Endothelial cell of umbilical vein (primary cell): ENCODE measurements around the gene SLC15A1. TPM values are rescaled to one million over a fixed set of nuclear protein-coding genes. Genes with fewer than 3 reads are reported as not detected.

ENCODE experiments used
- BruUV-seq: library from RNA; stranded (reverse); fragments of 400-500 nt; replicated peaks from 2 replicates; lab custom pipeline; 2021; lab: Mats Ljungman, UMichigan
- CTCF ChIA-PET: fragments of 300-600, 350-600 bp; sonication (Branson Sonifier 250); formaldehyde crosslinking; loops from one replicate; lab custom pipeline; 2021; ENCODE audit warnings: antibody characterized with exemption, inconsistent platforms; lab: Charles Lee
- POLR2A ChIA-PET: fragments of 300-600, 350-600 bp; sonication (Branson Sonifier 250); formaldehyde crosslinking; loops from one replicate; lab custom pipeline; 2021; ENCODE audit warnings: antibody characterized with exemption, inconsistent platforms; lab: Charles Lee
- DNase-seq: peaks from one replicate; pipeline ENCODE4 v3.0.0-alpha.2; 2011; ENCODE audit warnings: low read depth, low spot score
- FAIRE-seq: peaks from 2 replicates; lab custom pipeline; 2011; peaks lifted over from hg19 to GRCh38; lab: Jason Lieb, UNC
- H2AFZ ChIP-seq: 2 replicates; pipeline ENCODE4 v1.6.0; 2012; ENCODE audit warnings: low read depth, low read length, control low read depth, inconsistent platforms
- H3K27ac ChIP-seq: 2 replicates; pipeline ENCODE4 v1.5.1; 2011; ENCODE audit warnings: low read depth, mild to moderate bottlenecking, control low read depth, low read length, moderate library complexity; ENCODE audit not compliant: insufficient read depth
- H3K27me3 ChIP-seq, 2 experiments: 2 replicates each; pipeline versions ENCODE4 v1.6.0 to v1.6.1; 2011; ENCODE audit warnings: low read length in 2 of 2, mixed read lengths in 1 of 2; ENCODE audit not compliant: control insufficient read depth in 2 of 2, insufficient read depth in 2 of 2
- H3K36me3 ChIP-seq, 2 experiments: 2 replicates in 1 of 2; 3 replicates in 1 of 2; pipeline ENCODE4 v1.5.1; 2011; ENCODE audit warnings: low read length in 2 of 2, mild to moderate bottlenecking in 1 of 2, moderate library complexity in 1 of 2; ENCODE audit not compliant: control insufficient read depth in 2 of 2, insufficient read depth in 2 of 2; ENCODE audit errors: extremely low read depth in 1 of 2
- H3K4me1 ChIP-seq: 3 replicates; pipeline ENCODE4 v1.5.1; 2011; ENCODE audit warnings: mild to moderate bottlenecking, low read length; ENCODE audit not compliant: control insufficient read depth, insufficient read depth; ENCODE audit errors: extremely low read depth
- H3K4me2 ChIP-seq: 2 replicates; pipeline ENCODE4 v1.6.1; 2011; ENCODE audit warnings: low read length, control low read depth, mixed read lengths; ENCODE audit not compliant: insufficient read depth
- H3K4me3 ChIP-seq, 3 experiments: fragments of 200-600 bp in 1 of 3; sonication (generic), shearing (Covaris generic) in 1 of 3; replicated peaks in 1 of 3; 2 replicates each; pipeline ENCODE4 v1.5.1; 2011 to 2016; ENCODE audit warnings: control low read depth in 3 of 3, low read length in 3 of 3, mild to moderate bottlenecking in 2 of 3, inconsistent platforms in 1 of 3, low read depth in 1 of 3, moderate library complexity in 1 of 3; ENCODE audit not compliant: insufficient read depth in 1 of 3
- H3K79me2 ChIP-seq: 2 replicates; pipeline ENCODE4 v1.6.0; 2012; ENCODE audit warnings: low read length, inconsistent platforms; ENCODE audit not compliant: control insufficient read depth, insufficient read depth
- H3K9ac ChIP-seq: replicated peaks from 2 replicates; pipeline ENCODE3; 2011; ENCODE audit warnings: low read length, control low read depth; ENCODE audit not compliant: insufficient read depth; ENCODE audit errors: extremely low read depth
- H3K9me1 ChIP-seq: replicated peaks from 3 replicates; pipeline ENCODE4 v1.6.0; 2011; ENCODE audit warnings: mild to moderate bottlenecking, low read length; ENCODE audit not compliant: control insufficient read depth, insufficient read depth; ENCODE audit errors: extremely low read depth
- H3K9me3 ChIP-seq: replicated peaks from 2 replicates; pipeline ENCODE4 v1.5.1; 2012; ENCODE audit warnings: low read length, inconsistent platforms; ENCODE audit not compliant: control insufficient read depth, insufficient read depth
- H4K20me1 ChIP-seq: replicated peaks from 2 replicates; pipeline ENCODE3; 2011; ENCODE audit warnings: mild to moderate bottlenecking, low read length; ENCODE audit not compliant: control insufficient read depth, insufficient read depth; ENCODE audit errors: extremely low read depth
- EZH2 ChIP-seq: IDR thresholded peaks from 2 replicates; pipeline ENCODE4 v1.6.1; 2012; ENCODE audit warnings: borderline replicate concordance, low read depth, mild to moderate bottlenecking, moderate library complexity, low read length, inconsistent platforms; ENCODE audit not compliant: severe bottlenecking
- FOS ChIP-seq: IDR thresholded peaks from 2 replicates; pipeline ENCODE4 v1.6.1; 2011; ENCODE audit warnings: mild to moderate bottlenecking, low read length, moderate library complexity, borderline replicate concordance; ENCODE audit not compliant: insufficient read depth
- GATA2 ChIP-seq: IDR thresholded peaks from 2 replicates; pipeline ENCODE4 v1.7.0; 2011; ENCODE audit warnings: low read depth, mild to moderate bottlenecking, moderate library complexity, mixed read lengths, low read length; ENCODE audit not compliant: insufficient read length, insufficient read depth
- JUN ChIP-seq: IDR thresholded peaks from 2 replicates; pipeline ENCODE4 v1.6.1; 2011; ENCODE audit warnings: borderline replicate concordance, low read depth; ENCODE audit not compliant: insufficient read length, insufficient read depth
- MYC ChIP-seq: IDR thresholded peaks from one replicate; pipeline ENCODE4 v1.6.1; 2011; ENCODE audit warnings: mild to moderate bottlenecking, low read depth, low read length
- POLR2A ChIP-seq: IDR thresholded peaks from 2 replicates; pipeline ENCODE4 v1.6.1; 2012; ENCODE audit warnings: low read depth, mild to moderate bottlenecking, control low read depth, low read length
- POLR2AphosphoS5 ChIP-seq: IDR thresholded peaks from 2 replicates; pipeline ENCODE4 v1.6.1; 2012; ENCODE audit warnings: low read depth, mild to moderate bottlenecking, control low read depth, low read length, moderate library complexity; ENCODE audit not compliant: insufficient read depth
- dilution Hi-C: fragments of 300-500 bp; cut with MboI; formaldehyde crosslinking; loops from one replicate; pipeline ENCODE4 v1.15.0; 2019; ENCODE audit warnings: low sequenced_read_pairs; ENCODE audit not compliant: extremely low pct_ligation_motif_present
- intact Hi-C: fragments of 100-400 bp; cut with micrococcal nuclease; formaldehyde crosslinking; loops from one replicate; pipeline ENCODE4 v1.10.0; 2022
- polyA plus RNA-seq, 4 experiments: library from polyadenylated mRNA; depleted of rRNA in 3 of 4; stranded (reverse) in 3 of 4; unstranded in 1 of 4; fragments of >200 nt; gene quantifications; 2 replicates each; pipeline versions ENCODE4 v1.2.1 to v1.2.3, GENCODE V29; 2011 to 2012; ENCODE audit warnings: missing spikeins in 1 of 4
- total RNA-seq: library from RNA; stranded (reverse); gene quantifications from 2 replicates; pipeline ENCODE4 v1.2.3, GENCODE V29; 2021
- TF ChIP-seq, protein P1 (sequence below): IDR thresholded peaks from 2 replicates; pipeline ENCODE4 v1.6.1; 2011; ENCODE audit not compliant: insufficient read depth, insufficient read length
- TF ChIP-seq, protein P2 (sequence below), 2 donors: IDR thresholded peaks; 1 replicate in 1 of 2; 2 replicates in 1 of 2; pipeline ENCODE4 v1.5.1; 2011; ENCODE audit warnings: low read length in 2 of 2, mild to moderate bottlenecking in 2 of 2, moderate library complexity in 2 of 2, control low read depth in 1 of 2, inconsistent platforms in 1 of 2, low read depth in 1 of 2; ENCODE audit not compliant: insufficient read depth in 1 of 2; ENCODE audit errors: extremely low read depth in 1 of 2

The SLC15A1 gene
- total and polyA plus RNA-seq, 2 donors (not counting 3 experiments of a cell fraction or from before 2014, with no cell fraction given) = not detected

DNA sequence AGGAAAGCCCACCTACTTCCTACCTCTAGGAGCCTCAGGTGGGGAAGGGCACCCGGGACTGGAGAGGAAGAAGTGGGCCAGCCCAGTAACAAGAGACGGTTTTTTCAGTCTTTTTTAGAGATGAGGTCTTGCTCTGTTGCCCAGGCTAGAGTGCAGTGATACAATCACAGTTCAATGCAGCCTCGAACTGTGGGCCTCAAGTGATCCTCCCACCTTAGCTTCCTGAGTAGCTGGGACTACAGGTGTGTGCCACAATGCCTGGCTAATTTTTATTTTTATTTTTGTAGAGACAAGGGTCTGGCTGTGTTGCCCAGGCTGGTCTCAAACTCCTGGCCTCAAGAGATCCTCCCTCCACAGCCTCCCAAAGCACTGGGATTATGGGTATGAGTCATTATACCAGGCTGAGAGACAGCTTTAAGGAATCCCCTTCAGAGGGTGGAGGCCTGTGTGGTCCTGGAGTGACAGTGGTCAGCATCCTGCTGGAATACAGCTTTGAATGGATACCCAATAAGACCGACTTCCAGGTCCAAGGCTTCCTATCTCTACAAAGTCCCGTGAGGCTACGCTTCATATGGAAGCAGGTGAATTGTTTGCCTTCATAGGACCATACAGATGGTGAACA, 63.0 kb downstream of the SLC15A1 start:
- dilution Hi-C loops = no loop called here
- H3K27ac ChIP-seq = no peak overlapping the region
- H3K36me3 ChIP-seq = no peaks in the 10 kb centered on the region
- H3K9me1 ChIP-seq = no peaks in the 10 kb centered on the region
- FAIRE-seq (no peak), DNase-seq (no peak)
- intact Hi-C loops = no loop called here
- no peak overlapping the region for H3K4me2 ChIP-seq
- H4K20me1 ChIP-seq = no peaks in the 10 kb centered on the region
- BruUV-seq = no TSS peak
- ChIA-PET CTCF (interaction anchor here (1.3 kb wide), 1 partner anchor 16 kb away, joined by 7 read pairs; no protein-coding TSS in a partner anchor), POLR2A (no interaction called here)
- peaks cover 6 to 12% of the 10 kb centered on the region in 2 experiments for H3K27me3 ChIP-seq
- H3K4me1 ChIP-seq = no peaks in the 10 kb centered on the region
- H3K79me2 ChIP-seq = no peaks in the 10 kb centered on the region
- H3K9me3 ChIP-seq = no peaks in the 10 kb centered on the region
- no peak for TF ChIP-seq POLR2AphosphoS5
- no peak for TF ChIP-seq POLR2A
- no peak for TF ChIP-seq FOS
- no peak for TF ChIP-seq EZH2
- TF ChIP-seq MYC = no peak
- TF ChIP-seq JUN = no peak
- no peak for TF ChIP-seq GATA2
- TF ChIP-seq, protein P1, sequence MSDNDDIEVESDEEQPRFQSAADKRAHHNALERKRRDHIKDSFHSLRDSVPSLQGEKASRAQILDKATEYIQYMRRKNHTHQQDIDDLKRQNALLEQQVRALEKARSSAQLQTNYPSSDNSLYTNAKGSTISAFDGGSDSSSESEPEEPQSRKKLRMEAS = no peak
- TF ChIP-seq, protein P2, sequence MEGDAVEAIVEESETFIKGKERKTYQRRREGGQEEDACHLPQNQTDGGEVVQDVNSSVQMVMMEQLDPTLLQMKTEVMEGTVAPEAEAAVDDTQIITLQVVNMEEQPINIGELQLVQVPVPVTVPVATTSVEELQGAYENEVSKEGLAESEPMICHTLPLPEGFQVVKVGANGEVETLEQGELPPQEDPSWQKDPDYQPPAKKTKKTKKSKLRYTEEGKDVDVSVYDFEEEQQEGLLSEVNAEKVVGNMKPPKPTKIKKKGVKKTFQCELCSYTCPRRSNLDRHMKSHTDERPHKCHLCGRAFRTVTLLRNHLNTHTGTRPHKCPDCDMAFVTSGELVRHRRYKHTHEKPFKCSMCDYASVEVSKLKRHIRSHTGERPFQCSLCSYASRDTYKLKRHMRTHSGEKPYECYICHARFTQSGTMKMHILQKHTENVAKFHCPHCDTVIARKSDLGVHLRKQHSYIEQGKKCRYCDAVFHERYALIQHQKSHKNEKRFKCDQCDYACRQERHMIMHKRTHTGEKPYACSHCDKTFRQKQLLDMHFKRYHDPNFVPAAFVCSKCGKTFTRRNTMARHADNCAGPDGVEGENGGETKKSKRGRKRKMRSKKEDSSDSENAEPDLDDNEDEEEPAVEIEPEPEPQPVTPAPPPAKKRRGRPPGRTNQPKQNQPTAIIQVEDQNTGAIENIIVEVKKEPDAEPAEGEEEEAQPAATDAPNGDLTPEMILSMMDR (IDR thresholded peaks at IDR 0.05; ENCODE audit: extremely low read depth in 1 of 2, insufficient read depth in 1 of 2, low read depth in 1 of 2, low read length in 2 of 2) = no peak
- no peak overlapping the region for H3K9ac ChIP-seq
- no peak overlapping the region for H3K4me3 ChIP-seq
- H2AFZ ChIP-seq = no peak overlapping the region
